Esophagus muscularis mucosa (tissue), 3 donors: ENCODE data around the gene CAMKMT.

Source experiments
- EP300 ChIP-seq: sonication (generic); formaldehyde crosslinking; IDR thresholded peaks from one replicate; pipeline ENCODE4 v1.6.1; 2017; ENCODE audit warnings: antibody characterized with exemption
- TF ChIP-seq, protein P1 (sequence below), 3 experiments: fragments of 200-600 bp in 2 of 3; fragments of 450-650 bp in 1 of 3; sonication (generic) in 2 of 3; IDR thresholded peaks; one replicate each; pipeline ENCODE4 v1.5.1; 2017 to 2019; ENCODE audit warnings: antibody characterized with exemption in 3 of 3, mild to moderate bottlenecking in 2 of 3, moderate library complexity in 1 of 3

GRCh38 chr2:44549856-44550255, 188.1 kb downstream of the CAMKMT start:
- TF ChIP-seq, protein P1, sequence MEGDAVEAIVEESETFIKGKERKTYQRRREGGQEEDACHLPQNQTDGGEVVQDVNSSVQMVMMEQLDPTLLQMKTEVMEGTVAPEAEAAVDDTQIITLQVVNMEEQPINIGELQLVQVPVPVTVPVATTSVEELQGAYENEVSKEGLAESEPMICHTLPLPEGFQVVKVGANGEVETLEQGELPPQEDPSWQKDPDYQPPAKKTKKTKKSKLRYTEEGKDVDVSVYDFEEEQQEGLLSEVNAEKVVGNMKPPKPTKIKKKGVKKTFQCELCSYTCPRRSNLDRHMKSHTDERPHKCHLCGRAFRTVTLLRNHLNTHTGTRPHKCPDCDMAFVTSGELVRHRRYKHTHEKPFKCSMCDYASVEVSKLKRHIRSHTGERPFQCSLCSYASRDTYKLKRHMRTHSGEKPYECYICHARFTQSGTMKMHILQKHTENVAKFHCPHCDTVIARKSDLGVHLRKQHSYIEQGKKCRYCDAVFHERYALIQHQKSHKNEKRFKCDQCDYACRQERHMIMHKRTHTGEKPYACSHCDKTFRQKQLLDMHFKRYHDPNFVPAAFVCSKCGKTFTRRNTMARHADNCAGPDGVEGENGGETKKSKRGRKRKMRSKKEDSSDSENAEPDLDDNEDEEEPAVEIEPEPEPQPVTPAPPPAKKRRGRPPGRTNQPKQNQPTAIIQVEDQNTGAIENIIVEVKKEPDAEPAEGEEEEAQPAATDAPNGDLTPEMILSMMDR (IDR thresholded peaks at IDR 0.05): no peak
- no peak for TF ChIP-seq EP300
